ENCODE data around the gene MAP3K9. TPM values are rescaled to one million over a fixed set of nuclear protein-coding genes. Genes with fewer than 3 reads are reported as not detected.

Gene MAP3K9
- total RNA-seq, 3 donors from 2014 or later = 0.16 to 6.3 (median 3.3) TPM

DNA sequence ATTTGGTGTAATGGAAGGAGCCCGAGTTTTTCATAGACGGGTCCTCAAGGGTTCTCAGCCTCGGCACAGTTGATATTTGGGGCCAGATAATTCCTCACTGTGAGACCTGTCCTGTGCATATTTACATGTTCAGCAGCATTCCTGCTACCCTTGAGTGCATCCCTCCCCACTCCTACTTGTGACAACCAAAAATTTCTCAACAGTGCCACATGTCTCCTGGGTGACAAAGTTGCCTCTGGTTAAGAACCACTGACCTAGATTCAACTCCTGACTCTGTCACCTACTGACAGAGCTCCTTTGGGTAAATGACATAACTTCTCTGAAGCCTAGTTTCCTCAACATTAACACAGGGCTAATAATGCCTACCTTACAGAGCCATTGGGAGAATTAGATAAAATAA is 107.2 kb downstream of the MAP3K9 start:
- intact Hi-C loops (cut with DNase I; ENCODE audit: low total_unique reads) = no loop called here
- no peak for TF ChIP-seq POLR2AphosphoS5 (IDR thresholded peaks at IDR 0.05)
- TF ChIP-seq, protein P1, sequence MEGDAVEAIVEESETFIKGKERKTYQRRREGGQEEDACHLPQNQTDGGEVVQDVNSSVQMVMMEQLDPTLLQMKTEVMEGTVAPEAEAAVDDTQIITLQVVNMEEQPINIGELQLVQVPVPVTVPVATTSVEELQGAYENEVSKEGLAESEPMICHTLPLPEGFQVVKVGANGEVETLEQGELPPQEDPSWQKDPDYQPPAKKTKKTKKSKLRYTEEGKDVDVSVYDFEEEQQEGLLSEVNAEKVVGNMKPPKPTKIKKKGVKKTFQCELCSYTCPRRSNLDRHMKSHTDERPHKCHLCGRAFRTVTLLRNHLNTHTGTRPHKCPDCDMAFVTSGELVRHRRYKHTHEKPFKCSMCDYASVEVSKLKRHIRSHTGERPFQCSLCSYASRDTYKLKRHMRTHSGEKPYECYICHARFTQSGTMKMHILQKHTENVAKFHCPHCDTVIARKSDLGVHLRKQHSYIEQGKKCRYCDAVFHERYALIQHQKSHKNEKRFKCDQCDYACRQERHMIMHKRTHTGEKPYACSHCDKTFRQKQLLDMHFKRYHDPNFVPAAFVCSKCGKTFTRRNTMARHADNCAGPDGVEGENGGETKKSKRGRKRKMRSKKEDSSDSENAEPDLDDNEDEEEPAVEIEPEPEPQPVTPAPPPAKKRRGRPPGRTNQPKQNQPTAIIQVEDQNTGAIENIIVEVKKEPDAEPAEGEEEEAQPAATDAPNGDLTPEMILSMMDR (IDR thresholded peaks at IDR 0.05) = no peak
- H3K36me3 ChIP-seq = no peaks in the 10 kb centered on the region
- DNase-seq (ENCODE audit: low spot score in 2 of 2) = no peak
- no peak overlapping the region for H3K4me3 ChIP-seq
- H3K27me3 ChIP-seq = no peaks in the 10 kb centered on the region
- no peaks in the 10 kb centered on the region for H3K4me1 ChIP-seq
- H3K27ac ChIP-seq = no peak overlapping the region
- H3K9me3 ChIP-seq = no peaks in the 10 kb centered on the region

DNA sequence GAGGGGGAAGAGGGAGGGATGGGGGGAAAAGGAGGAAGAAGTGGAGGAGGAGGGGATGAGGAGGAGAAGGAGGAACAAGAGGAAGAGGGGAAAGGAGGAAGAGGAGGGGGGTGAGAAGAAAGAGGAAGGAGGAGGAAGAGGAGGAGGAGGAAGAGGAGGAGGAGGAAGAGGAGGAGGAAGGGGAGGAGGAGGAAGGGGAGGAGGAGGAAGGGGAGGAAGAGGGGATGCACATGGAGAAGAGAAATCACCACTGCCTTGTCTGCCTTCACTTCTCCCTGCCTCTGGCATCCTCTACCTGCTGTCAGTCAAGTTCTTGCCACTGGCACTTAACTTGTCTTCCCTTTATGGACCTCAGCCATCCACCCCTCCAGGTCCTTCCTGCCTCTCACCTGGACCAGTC is 107.7 kb downstream of the MAP3K9 start:
- intact Hi-C loops (cut with DNase I; ENCODE audit: low total_unique reads) = no loop called here
- H3K27ac ChIP-seq = no peak overlapping the region
- no peak overlapping the region for H3K4me3 ChIP-seq
- H3K9me3 ChIP-seq = no peaks in the 10 kb centered on the region
- no peak for DNase-seq (ENCODE audit: low spot score in 2 of 2)
- no peaks in the 10 kb centered on the region for H3K27me3 ChIP-seq
- H3K4me1 ChIP-seq = no peaks in the 10 kb centered on the region
- TF ChIP-seq POLR2A (IDR thresholded peaks at IDR 0.05) = no peak
- no peaks in the 10 kb centered on the region for H3K36me3 ChIP-seq

DNA sequence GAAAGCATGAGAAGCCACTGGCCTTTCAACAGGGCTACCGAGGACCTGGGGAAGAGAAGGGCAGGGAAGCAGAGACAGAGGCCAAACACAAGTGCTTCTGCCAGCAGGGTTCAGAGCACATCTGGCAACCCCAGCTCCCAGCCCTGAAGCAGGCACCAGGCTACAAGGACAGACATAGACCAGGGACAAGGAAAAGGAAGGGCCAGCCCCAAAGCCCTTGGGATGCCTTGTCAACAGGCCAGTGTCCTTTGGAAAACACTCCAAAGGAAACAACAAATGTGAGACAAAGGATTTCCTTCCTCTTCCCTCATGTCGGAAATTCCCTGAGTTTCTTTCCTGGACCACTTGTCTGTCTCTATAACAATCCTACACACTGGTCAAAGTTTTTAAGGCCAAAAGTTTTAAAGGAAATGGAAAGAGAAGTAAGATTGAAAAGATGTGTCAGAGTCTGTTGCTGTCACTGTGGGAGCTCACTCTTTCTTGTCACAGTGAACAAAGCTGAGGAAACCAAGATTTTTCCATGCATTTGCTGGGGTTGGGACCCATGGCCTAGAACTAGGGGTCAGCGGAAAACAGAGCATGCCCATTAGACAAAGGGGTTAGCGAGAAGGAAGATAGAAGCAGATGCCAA is 108.2 kb downstream of the MAP3K9 start:
- Histone ChIP-seq H3K4me1 (no peaks in the 10 kb centered on the region), H3K36me3 (no peaks in the 10 kb centered on the region), H3K9me3 (no peaks in the 10 kb centered on the region), H3K27ac (no peak overlapping the region), H3K27me3 (no peaks in the 10 kb centered on the region), H3K4me3 (no peak overlapping the region)
- TF ChIP-seq, protein P1 (IDR thresholded peaks at IDR 0.05) = no peak
- TF ChIP-seq POLR2A (IDR thresholded peaks at IDR 0.05) (no peak), POLR2AphosphoS5 (IDR thresholded peaks at IDR 0.05) (no peak)
- no peak for DNase-seq (ENCODE audit: low spot score in 2 of 2)
- intact Hi-C loops (cut with DNase I; ENCODE audit: low total_unique reads) = no loop called here

DNA sequence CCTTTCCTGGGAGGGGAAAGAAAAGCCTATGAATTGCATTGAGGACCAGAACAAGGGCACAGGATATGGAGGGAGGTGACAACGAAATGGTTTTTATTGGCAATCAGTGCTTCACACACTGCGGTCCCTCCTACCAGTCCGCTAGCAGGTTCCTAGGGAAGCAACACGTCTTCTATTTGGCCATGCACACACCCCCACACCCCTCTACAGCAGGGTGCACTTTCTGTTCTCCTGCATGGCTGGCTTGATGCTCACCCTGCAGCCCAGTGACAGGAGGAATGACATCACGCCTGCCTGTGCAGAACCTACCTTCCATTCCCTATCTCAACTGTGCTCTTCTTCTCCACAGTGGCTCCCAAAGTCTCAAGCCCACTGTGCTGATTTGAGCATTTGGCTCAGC is 109.7 kb downstream of the MAP3K9 start:
- intact Hi-C loops (cut with DNase I; ENCODE audit: low total_unique reads) = no loop called here
- H3K4me3 ChIP-seq = no peak overlapping the region

GRCh38 chr14:70698288-70698687 is 111.0 kb downstream of the MAP3K9 start:
- Histone ChIP-seq H3K4me3 (no peak overlapping the region), H3K9me3 (no peaks in the 10 kb centered on the region), H3K36me3 (no peaks in the 10 kb centered on the region), H3K4me1 (no peaks in the 10 kb centered on the region), H3K27me3 (no peaks in the 10 kb centered on the region), H3K27ac (no peak overlapping the region)
- DNase-seq (ENCODE audit: low spot score in 2 of 2) = no peak
- intact Hi-C loops (cut with DNase I; ENCODE audit: low total_unique reads) = no loop called here
- TF ChIP-seq POLR2AphosphoS5 (IDR thresholded peaks at IDR 0.05) = no peak
- no peak for TF ChIP-seq POLR2A (IDR thresholded peaks at IDR 0.05)
- TF ChIP-seq, protein P1 (IDR thresholded peaks at IDR 0.05) = no peak

More for the DNA sequence above, 109.7 kb downstream of the MAP3K9 start:
- no peaks in the 10 kb centered on the region for H3K9me3 ChIP-seq
- H3K36me3 ChIP-seq = no peaks in the 10 kb centered on the region
- H3K4me1 ChIP-seq = no peaks in the 10 kb centered on the region
- DNase-seq (ENCODE audit: low spot score in 2 of 2) = no peak
- TF ChIP-seq POLR2A (IDR thresholded peaks at IDR 0.05) = no peak
- TF ChIP-seq, protein P1 (IDR thresholded peaks at IDR 0.05) = no peak
- H3K27me3 ChIP-seq = no peaks in the 10 kb centered on the region
- H3K27ac ChIP-seq = no peak overlapping the region

- no peak for DNase-seq (ENCODE audit: low spot score in 2 of 2)
- TF ChIP-seq, protein P1 (IDR thresholded peaks at IDR 0.05) = no peak
- TF ChIP-seq POLR2AphosphoS5 (IDR thresholded peaks at IDR 0.05) (no peak), POLR2A (IDR thresholded peaks at IDR 0.05) (no peak)
- Histone ChIP-seq H3K36me3 (no peaks in the 10 kb centered on the region), H3K27ac (no peak overlapping the region), H3K27me3 (no peaks in the 10 kb centered on the region), H3K4me1 (no peaks in the 10 kb centered on the region), H3K4me3 (no peak overlapping the region), H3K9me3 (no peaks in the 10 kb centered on the region)
- intact Hi-C loops (cut with DNase I; ENCODE audit: low total_unique reads) = no loop called here
These were observed 111.6 kb downstream of the MAP3K9 start for GRCh38 chr14:70697701-70698100.
